Measurements from ENCODE around the gene KEL.
A peak's percentile ranks its signal among the peaks of the same experiment; 100 is the strongest.

The KEL gene

GRCh38 chr7:142962991-142963390 is 828 bp upstream of the KEL start:
- no peak overlapping the region for H3K4me2 ChIP-seq (ENCODE audit: low read depth, low read length)
- H3K27me3 ChIP-seq (replicated peaks; ENCODE audit: insufficient read depth, low read length): no peaks in the 10 kb centered on the region
- no peaks in the 10 kb centered on the region for H3K9me2 ChIP-seq (replicated peaks; ENCODE audit: insufficient read depth, low read length)
- H3K9ac ChIP-seq (ENCODE audit: low read length): no peak overlapping the region
- H3K9me3 ChIP-seq (replicated peaks; ENCODE audit: insufficient read depth, low read length): no peaks in the 10 kb centered on the region
- H2AFZ ChIP-seq (ENCODE audit: low read length): no peak overlapping the region
- DNase-seq: no peak
- no peaks in the 10 kb centered on the region for H3F3A ChIP-seq (ENCODE audit: insufficient read depth, low read length)
- TF ChIP-seq, protein P1, sequence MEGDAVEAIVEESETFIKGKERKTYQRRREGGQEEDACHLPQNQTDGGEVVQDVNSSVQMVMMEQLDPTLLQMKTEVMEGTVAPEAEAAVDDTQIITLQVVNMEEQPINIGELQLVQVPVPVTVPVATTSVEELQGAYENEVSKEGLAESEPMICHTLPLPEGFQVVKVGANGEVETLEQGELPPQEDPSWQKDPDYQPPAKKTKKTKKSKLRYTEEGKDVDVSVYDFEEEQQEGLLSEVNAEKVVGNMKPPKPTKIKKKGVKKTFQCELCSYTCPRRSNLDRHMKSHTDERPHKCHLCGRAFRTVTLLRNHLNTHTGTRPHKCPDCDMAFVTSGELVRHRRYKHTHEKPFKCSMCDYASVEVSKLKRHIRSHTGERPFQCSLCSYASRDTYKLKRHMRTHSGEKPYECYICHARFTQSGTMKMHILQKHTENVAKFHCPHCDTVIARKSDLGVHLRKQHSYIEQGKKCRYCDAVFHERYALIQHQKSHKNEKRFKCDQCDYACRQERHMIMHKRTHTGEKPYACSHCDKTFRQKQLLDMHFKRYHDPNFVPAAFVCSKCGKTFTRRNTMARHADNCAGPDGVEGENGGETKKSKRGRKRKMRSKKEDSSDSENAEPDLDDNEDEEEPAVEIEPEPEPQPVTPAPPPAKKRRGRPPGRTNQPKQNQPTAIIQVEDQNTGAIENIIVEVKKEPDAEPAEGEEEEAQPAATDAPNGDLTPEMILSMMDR (IDR thresholded peaks at IDR 0.05; ENCODE audit: low read length): no peak
- TF ChIP-seq EZH2phosphoT487 (IDR thresholded peaks at IDR 0.05; ENCODE audit: low read length) (no peak), EZH2 (optimal IDR thresholded peaks at IDR 0.05; ENCODE audit: low read depth, low read length) (no peak)
- H3K79me2 ChIP-seq (ENCODE audit: low read length): no peaks in the 10 kb centered on the region
- no peaks in the 10 kb centered on the region for H3K4me1 ChIP-seq (ENCODE audit: low read length)
- H4K20me1 ChIP-seq (ENCODE audit: insufficient read depth, low read length): no peaks in the 10 kb centered on the region
- no peaks in the 10 kb centered on the region for H3K36me3 ChIP-seq (replicated peaks; ENCODE audit: insufficient read depth, low read length)
- H3K4me3 ChIP-seq (ENCODE audit: low read length): no peak overlapping the region
- no peak overlapping the region for H3K27ac ChIP-seq (ENCODE audit: low read length)

GRCh38 chr7:142961595-142961972 is 579 bp downstream of the KEL start:
- TF ChIP-seq EZH2phosphoT487 (IDR thresholded peaks at IDR 0.05; ENCODE audit: low read length) (no peak), EZH2 (optimal IDR thresholded peaks at IDR 0.05; ENCODE audit: low read depth, low read length) (no peak)
- TF ChIP-seq, protein P1 (IDR thresholded peaks at IDR 0.05; ENCODE audit: low read length): no peak
- H4K20me1 ChIP-seq (ENCODE audit: insufficient read depth, low read length): no peaks in the 10 kb centered on the region
- H3K27me3 ChIP-seq (replicated peaks; ENCODE audit: insufficient read depth, low read length): no peaks in the 10 kb centered on the region
- no peak overlapping the region for H3K4me2 ChIP-seq (ENCODE audit: low read depth, low read length)
- H2AFZ ChIP-seq (ENCODE audit: low read length): no peak overlapping the region
- H3K36me3 ChIP-seq (replicated peaks; ENCODE audit: insufficient read depth, low read length): no peaks in the 10 kb centered on the region
- no peak for DNase-seq
- no peaks in the 10 kb centered on the region for H3F3A ChIP-seq (ENCODE audit: insufficient read depth, low read length)
- H3K9ac ChIP-seq (ENCODE audit: low read length): no peak overlapping the region
- no peaks in the 10 kb centered on the region for H3K9me2 ChIP-seq (replicated peaks; ENCODE audit: insufficient read depth, low read length)
- no peaks in the 10 kb centered on the region for H3K9me3 ChIP-seq (replicated peaks; ENCODE audit: insufficient read depth, low read length)
- no peak overlapping the region for H3K27ac ChIP-seq (ENCODE audit: low read length)
- H3K4me3 ChIP-seq (ENCODE audit: low read length): no peak overlapping the region
- H3K79me2 ChIP-seq (ENCODE audit: low read length): no peaks in the 10 kb centered on the region
- H3K4me1 ChIP-seq (ENCODE audit: low read length): peaks cover 7% of the 10 kb centered on the region

GRCh38 chr7:142960955-142961512 is 1.1 kb downstream of the KEL start:
- Histone ChIP-seq H3K27me3 (replicated peaks; ENCODE audit: insufficient read depth, low read length) (no peaks in the 10 kb centered on the region), H3K9me2 (replicated peaks; ENCODE audit: insufficient read depth, low read length) (no peaks in the 10 kb centered on the region), H2AFZ (ENCODE audit: low read length) (no peak overlapping the region), H3K4me3 (ENCODE audit: low read length) (no peak overlapping the region), H3F3A (ENCODE audit: insufficient read depth, low read length) (no peaks in the 10 kb centered on the region), H3K36me3 (replicated peaks; ENCODE audit: insufficient read depth, low read length) (no peaks in the 10 kb centered on the region), H3K79me2 (ENCODE audit: low read length) (no peaks in the 10 kb centered on the region), H3K4me1 (ENCODE audit: low read length) (peaks cover 9% of the 10 kb centered on the region), H3K9me3 (replicated peaks; ENCODE audit: insufficient read depth, low read length) (no peaks in the 10 kb centered on the region), H3K4me2 (ENCODE audit: low read depth, low read length) (no peak overlapping the region), H3K27ac (ENCODE audit: low read length) (no peak overlapping the region), H4K20me1 (ENCODE audit: insufficient read depth, low read length) (no peaks in the 10 kb centered on the region), H3K9ac (ENCODE audit: low read length) (no peak overlapping the region)
- TF ChIP-seq EZH2phosphoT487 (IDR thresholded peaks at IDR 0.05; ENCODE audit: low read length): no peak
- no peak for TF ChIP-seq EZH2 (optimal IDR thresholded peaks at IDR 0.05; ENCODE audit: low read depth, low read length)
- TF ChIP-seq, protein P1 (IDR thresholded peaks at IDR 0.05; ENCODE audit: low read length): peak; percentile 62
- peak; percentile 13 for DNase-seq
